HG02759 (cell line): Measurements from ENCODE around the gene ARCN1.

ENCODE experiments used
- ATAC-seq: cut with Tn5 transposase; IDR thresholded peaks from one replicate; pipeline ENCODE4 v1.9.1; 2021; ENCODE audit warnings: mild to moderate bottlenecking, moderate library complexity; ENCODE audit not compliant: unreplicated experiment

Gene ARCN1

GRCh38 chr11:118620529-118621070 is 48.4 kb downstream of the ARCN1 start:
- ATAC-seq: no peak

- no peak for ATAC-seq
These were observed 49.0 kb downstream of the ARCN1 start for GRCh38 chr11:118621071-118621783.

GRCh38 chr11:118621784-118622375 is 49.7 kb downstream of the ARCN1 start:
- no peak for ATAC-seq

- no peak for ATAC-seq
These were observed 50.4 kb downstream of the ARCN1 start for GRCh38 chr11:118622376-118623268.

GRCh38 chr11:118623269-118623655 is 51.1 kb downstream of the ARCN1 start:
- ATAC-seq: no peak

- no peak for ATAC-seq
These were observed 53.0 kb downstream of the ARCN1 start for GRCh38 chr11:118625036-118625690.

- no peak for ATAC-seq
These were observed 53.8 kb downstream of the ARCN1 start for GRCh38 chr11:118625976-118626375.

GRCh38 chr11:118627566-118627965 is 55.4 kb downstream of the ARCN1 start:
- ATAC-seq: no peak

- no peak for ATAC-seq
These were observed 55.8 kb downstream of the ARCN1 start for GRCh38 chr11:118628031-118628430.

GRCh38 chr11:118628432-118628831 is 56.2 kb downstream of the ARCN1 start:
- ATAC-seq: no peak

- ATAC-seq: no peak
These were observed 56.8 kb downstream of the ARCN1 start for GRCh38 chr11:118628861-118629549.

GRCh38 chr11:118629761-118630661 is 57.8 kb downstream of the ARCN1 start:
- no peak for ATAC-seq

GRCh38 chr11:118631142-118631909 is 59.1 kb downstream of the ARCN1 start:
- no peak for ATAC-seq

GRCh38 chr11:118632577-118633318 is 60.5 kb downstream of the ARCN1 start:
- no peak for ATAC-seq

GRCh38 chr11:118633319-118633690 is 61.1 kb downstream of the ARCN1 start:
- no peak for ATAC-seq

GRCh38 chr11:118633979-118634378 is 61.8 kb downstream of the ARCN1 start:
- ATAC-seq: no peak

GRCh38 chr11:118634431-118635236 is 62.4 kb downstream of the ARCN1 start:
- ATAC-seq: no peak
